Prostate gland (tissue), 2 donors: Measurements from ENCODE around the gene ZC3H15. TPM values are rescaled to one million over a fixed set of nuclear protein-coding genes. Genes with fewer than 3 reads are reported as not detected.

ENCODE experiments used
- DNase-seq: peaks from one replicate; pipeline ENCODE4 v3.0.0-alpha.2; 2019; ENCODE audit warnings: low spot score
- H3K27ac ChIP-seq, 2 donors: fragments of 200-600 bp; sonication (generic); 2 replicates each; pipeline ENCODE4 v1.5.1; 2017 to 2019
- H3K27me3 ChIP-seq: fragments of 200-600 bp; sonication (generic); replicated peaks from 2 replicates; pipeline ENCODE4 v1.5.1; 2019; ENCODE audit not compliant: insufficient read depth
- H3K36me3 ChIP-seq, 2 donors: fragments of 200-600 bp; sonication (generic); 1 replicate in 1 of 2; 2 replicates in 1 of 2; pipeline versions ENCODE4 v1.5.1 to v1.8.1; 2017 to 2019
- H3K4me1 ChIP-seq: fragments of 200-600 bp; sonication (generic); replicated peaks from 2 replicates; pipeline ENCODE4 v1.5.1; 2019
- H3K4me3 ChIP-seq, 2 donors: fragments of 200-600 bp; sonication (generic); 2 replicates each; pipeline ENCODE4 v1.5.1; 2017 to 2019
- H3K9me3 ChIP-seq: fragments of 200-600 bp; sonication (generic); 2 replicates; pipeline ENCODE4 v1.5.1; 2017
- CTCF ChIP-seq, 4 experiments: fragments of 200-600 bp in 2 of 4; fragments of 450-650 bp in 2 of 4; sonication (generic) in 2 of 4; IDR thresholded peaks; 1 replicate in 3 of 4; 2 replicates in 1 of 4; pipeline ENCODE4 v1.5.1; 2016 to 2019; ENCODE audit warnings: antibody characterized with exemption in 4 of 4, mild to moderate bottlenecking in 2 of 4, moderate library complexity in 2 of 4
- POLR2A ChIP-seq: fragments of 450-650 bp; IDR thresholded peaks from one replicate; pipeline ENCODE4 v1.6.1; 2016; ENCODE audit warnings: antibody characterized with exemption, mild to moderate bottlenecking
- POLR2AphosphoS5 ChIP-seq: sonication (generic); formaldehyde crosslinking; IDR thresholded peaks from one replicate; pipeline ENCODE4 v1.6.1; 2017; ENCODE audit warnings: antibody characterized with exemption
- WGBS: methylation state at CpG from one replicate; pipeline ENCODE4 v1.1.5; 2018; 5-methylcytosine and 5-hydroxymethylcytosine counted together
- intact Hi-C: fragments of 100-400 bp; cut with DNase I; formaldehyde crosslinking; loops from one replicate; pipeline ENCODE4 v1.14.2; 2022
- total RNA-seq, 2 donors: library from RNA; depleted of rRNA; stranded (reverse); fragments of >200 nt; gene quantifications; one replicate each; pipeline ENCODE4 v1.1.0, GENCODE V29; 2016

Gene ZC3H15
- total RNA-seq, 2 donors from 2014 or later = 44.6 to 45.3 TPM

- DNase-seq = no peak
- H3K9me3 ChIP-seq = no peaks in the 10 kb centered on the region
Observed at GRCh38 chr2:186554850-186555671, 69.0 kb downstream of the ZC3H15 start.

GRCh38 chr2:186558512-186559276 lies 72.6 kb downstream of the ZC3H15 start:
- Histone ChIP-seq H3K4me1 (no peaks in the 10 kb centered on the region), H3K4me3 (no peak overlapping the region), H3K36me3 (no peaks in the 10 kb centered on the region), H3K27ac (no peak overlapping the region), H3K9me3 (no peaks in the 10 kb centered on the region), H3K27me3 (no peaks in the 10 kb centered on the region)
- WGBS = 59% methylated on average over 2 of the region's 2 CpGs
- intact Hi-C loops = no loop called here
- no peak for DNase-seq
- TF ChIP-seq CTCF (IDR thresholded peaks at IDR 0.05) (no peak), POLR2A (no peak), POLR2AphosphoS5 (no peak)

More at GRCh38 chr2:186554850-186555671, 69.0 kb downstream of the ZC3H15 start:
- Histone ChIP-seq H3K27ac (no peak overlapping the region), H3K4me3 (no peak overlapping the region), H3K27me3 (no peaks in the 10 kb centered on the region), H3K36me3 (no peaks in the 10 kb centered on the region), H3K4me1 (no peaks in the 10 kb centered on the region)
- intact Hi-C loops = no loop called here
- TF ChIP-seq CTCF (IDR thresholded peaks at IDR 0.05) (no peak), POLR2AphosphoS5 (no peak), POLR2A (no peak)
- WGBS = 84% methylated on average over 8 of the region's 8 CpGs

Other genes starting within 250 kb of the ZC3H15 start
- 10 to 100 TPM; 47.0 to 84.8 TPM for gene ITGAV, start 103.8 kb downstream of the ZC3H15 start, total RNA-seq
- gene FAM171B, start 207.8 kb downstream of the ZC3H15 start, total RNA-seq = 1 to 10 TPM; 4.0 to 6.0 TPM